HG02623 (cell line): ENCODE data around the gene FAM89A.
"Not testable (repeated sequence)": the region's sequence is repeated elsewhere in the genome, so short reads cannot be mapped to it uniquely, and the experiment has no call there.

Source experiments
- ATAC-seq: cut with Tn5 transposase; IDR thresholded peaks from one replicate; pipeline ENCODE4 v1.9.1; 2021; ENCODE audit warnings: moderate library complexity; ENCODE audit not compliant: unreplicated experiment

Gene FAM89A

DNA sequence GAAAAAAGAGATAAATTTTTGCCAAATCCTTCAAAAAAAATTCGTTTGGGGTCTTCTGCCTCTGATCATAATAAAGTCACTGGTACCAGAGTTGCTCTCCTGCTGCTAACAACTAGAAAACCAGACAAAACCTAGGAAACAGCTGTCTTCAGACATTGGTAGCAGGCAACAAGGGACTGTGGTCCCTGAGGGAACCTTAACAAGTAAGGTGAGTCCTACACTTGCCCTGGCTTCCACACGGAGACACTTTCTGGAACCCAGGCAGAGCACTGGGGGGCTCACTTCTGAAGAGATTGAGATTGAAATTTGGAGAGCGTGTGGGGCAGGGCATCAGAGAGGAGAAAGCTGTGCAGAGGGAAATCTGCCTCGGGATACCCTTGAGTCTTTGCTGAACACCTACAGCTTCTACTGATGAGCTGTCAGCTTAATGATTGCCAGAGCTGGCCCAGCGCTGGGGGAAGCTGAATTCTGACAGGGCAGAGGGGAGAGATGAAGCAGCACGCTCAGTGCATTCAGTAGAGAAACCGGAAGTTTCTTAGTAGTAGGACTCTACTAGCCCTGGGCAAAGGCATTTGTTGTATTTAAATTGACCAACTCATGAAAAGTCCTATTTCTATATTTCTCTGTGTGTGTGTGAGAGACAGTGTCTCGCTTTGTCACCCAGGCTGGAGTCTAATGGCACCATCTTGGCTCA, 18.5 kb upstream of the FAM89A start:
- no peak for ATAC-seq

GRCh38 chr1:231057410-231057809, 17.4 kb upstream of the FAM89A start:
- ATAC-seq = no peak

- no peak for ATAC-seq
Observed at GRCh38 chr1:231055271-231055670, 15.2 kb upstream of the FAM89A start.

DNA sequence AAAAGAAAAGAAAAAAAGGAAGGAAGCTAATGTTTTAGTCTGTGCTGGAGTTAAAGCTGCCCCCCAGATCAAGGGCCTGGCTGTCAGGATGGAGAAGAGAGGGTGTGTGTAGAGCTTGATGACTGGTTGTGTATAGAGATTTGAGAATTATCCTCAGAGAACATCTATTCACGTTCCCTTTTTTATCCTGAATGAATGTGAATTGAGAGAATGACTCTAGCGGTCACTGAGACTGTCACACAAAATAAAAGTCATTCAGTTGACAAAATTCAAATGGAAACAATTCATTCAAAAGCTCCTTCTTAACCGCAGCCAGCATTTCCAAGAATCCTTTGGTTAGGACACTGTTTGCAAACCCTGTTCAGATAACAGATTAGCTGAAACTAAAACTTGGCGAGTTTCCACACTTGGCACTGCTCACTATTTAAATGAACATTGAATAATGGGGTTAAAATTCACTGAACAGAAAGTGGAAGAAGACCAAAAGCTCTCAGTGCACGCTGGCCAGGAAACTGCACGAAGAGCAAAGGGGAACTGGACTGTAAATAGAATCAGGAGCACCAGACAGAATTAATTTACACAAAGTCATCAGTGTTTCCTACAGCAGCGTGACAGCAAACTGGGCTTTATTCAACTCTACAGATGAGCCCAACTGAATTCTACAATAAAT, 13.6 kb upstream of the FAM89A start:
- peak; percentile 63 for ATAC-seq

DNA sequence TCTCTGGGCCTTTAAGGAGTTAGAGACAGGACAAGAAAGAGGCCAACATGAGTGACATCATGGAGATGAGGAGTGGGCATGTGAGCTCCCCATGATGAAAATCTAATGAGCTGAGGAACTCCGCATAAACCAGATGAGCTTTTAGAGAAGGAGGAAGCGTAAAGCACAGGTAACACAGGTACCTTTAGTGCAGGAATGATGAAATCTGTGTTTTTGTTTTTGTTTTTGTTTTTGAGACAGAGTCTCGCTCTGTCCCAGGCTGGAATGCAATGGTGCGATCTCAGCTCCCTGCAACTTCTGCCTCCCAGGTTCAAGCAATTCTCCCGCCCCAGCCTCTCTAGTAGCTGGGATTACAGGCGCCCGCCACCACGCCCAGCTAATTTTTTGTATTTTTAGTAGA, 12.7 kb upstream of the FAM89A start:
- no peak for ATAC-seq

DNA sequence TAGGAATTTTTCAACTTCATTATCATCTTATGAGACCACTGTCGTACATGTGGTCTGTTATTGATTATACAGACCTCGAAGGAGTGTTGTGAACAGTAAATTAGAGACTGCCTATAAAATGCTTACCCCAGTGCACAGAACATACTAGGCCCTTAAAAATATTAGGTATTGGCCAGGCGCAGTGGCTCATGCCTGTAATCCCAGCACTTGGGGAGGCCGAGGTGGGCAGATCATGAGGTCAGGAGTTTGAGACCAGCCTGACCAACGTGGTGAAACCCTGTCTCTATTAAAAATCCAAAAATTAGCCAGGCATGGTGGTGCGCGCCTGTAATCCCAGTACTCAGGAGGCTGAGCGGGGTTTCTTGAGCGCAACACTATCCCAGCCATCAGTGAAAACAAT, 10.9 kb upstream of the FAM89A start:
- not testable (repeated sequence) for ATAC-seq

GRCh38 chr1:231050395-231050794, 10.3 kb upstream of the FAM89A start:
- ATAC-seq = no peak

DNA sequence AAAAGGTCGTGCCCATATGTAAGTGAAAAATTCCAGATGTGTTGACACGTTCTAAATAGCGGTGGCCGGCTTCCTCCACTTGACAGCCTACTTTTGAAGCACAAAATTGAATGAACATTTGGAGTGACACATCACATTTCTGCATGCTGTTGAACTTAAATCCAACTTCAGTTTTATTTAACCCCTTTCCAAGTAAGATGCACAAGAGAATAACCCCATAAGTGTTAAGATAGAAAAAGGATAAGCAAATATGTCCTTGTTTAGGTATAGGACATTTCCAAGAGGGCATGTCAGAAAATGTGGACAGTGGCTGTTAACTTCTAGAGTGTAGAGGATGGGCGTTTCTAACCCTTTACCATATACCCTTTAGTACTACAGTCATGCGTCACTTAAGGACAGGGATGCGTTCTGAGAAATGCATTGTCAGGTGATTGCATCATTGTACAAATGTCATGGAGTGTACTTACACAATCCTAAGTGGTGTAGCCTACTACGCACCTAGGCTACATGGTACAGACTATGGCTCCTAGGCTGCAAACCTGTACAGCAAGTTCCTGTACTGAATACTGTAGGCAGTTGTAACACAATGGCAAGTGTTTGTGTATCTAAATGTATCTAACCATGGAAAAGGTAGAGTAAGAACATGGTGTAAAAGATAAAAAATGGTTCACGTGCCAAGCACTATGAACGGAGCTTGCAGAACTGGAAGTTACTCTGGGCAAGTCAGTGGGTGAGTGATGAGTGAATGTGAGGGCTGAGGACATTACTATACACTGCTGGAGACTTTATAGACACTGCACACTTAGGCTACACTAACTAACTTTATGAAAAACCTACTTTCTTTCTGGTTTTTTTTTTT, 9.3 kb upstream of the FAM89A start:
- no peak for ATAC-seq

DNA sequence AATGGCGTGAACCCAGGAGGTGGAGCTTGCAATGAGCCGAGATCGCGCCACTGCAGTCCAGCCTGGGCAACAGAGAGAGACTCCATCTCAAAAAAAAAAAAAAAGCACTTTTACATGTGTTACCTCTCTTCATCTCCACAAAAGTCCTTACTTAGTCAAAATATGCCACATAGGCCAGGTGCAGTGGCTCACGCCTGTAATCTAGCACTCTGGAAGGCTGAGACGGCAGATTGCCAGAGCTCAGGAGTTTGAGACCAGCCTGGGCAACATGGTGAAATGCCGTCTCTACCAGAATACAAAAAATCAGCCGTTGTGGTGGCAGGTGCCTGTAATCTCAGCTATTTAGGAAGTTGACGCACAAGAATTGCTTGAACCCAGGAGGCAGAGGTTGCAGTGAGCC, 8.4 kb upstream of the FAM89A start:
- ATAC-seq = not testable (repeated sequence)

DNA sequence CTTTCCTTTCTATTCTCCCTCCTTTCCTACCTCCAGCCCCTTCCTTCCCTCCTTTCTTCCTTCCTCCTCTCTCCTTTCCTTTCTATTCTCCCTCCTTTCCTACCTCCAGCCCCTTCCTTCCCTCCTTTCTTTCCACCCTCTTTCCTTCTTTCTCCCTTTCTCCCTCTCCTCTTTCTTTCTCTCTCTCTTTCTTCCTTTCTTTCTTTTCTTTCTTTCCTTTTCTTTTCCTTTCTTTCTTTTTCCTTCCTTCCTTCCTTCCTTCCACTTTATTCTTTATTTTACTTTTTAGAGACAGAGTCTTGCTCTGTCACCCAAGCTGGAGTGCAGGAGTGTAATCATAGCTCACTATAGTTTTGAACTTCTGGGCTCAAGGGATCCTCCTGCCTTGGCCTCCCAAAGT, 7.5 kb upstream of the FAM89A start:
- not testable (repeated sequence) for ATAC-seq

DNA sequence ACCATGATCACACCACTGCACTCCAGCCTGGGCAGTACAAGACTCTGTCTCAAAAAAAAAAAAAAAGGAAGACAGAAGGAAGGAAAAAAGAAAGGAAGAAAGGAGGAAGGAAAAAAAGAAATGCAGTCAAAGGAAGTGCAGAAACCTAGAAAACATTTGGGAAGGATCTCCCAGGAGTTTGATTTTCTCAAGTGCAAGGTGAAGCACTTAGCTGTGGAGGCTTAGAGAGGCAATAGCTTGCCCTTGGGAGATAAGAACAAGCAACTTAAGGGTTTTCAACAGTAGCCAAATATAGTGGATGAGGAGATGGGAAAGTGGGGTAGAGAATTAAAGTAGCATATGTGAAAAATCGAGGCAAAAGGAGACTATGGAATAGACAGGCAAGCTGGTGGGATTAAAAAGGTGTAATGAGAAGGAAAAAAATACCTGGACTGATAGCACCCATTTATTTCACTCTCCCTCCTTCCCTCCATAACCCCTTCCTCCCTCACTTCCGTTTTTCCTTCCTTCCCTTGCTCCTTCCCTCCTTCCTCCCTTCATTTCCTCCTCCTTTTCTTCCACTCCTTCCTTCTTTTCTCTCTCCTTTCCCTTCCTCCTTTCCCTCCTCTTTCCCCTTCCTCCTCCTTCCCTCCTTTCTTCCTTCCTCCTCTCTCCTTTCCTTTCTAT, 6.8 kb upstream of the FAM89A start:
- no peak for ATAC-seq

- ATAC-seq = not testable (repeated sequence)
Observed at GRCh38 chr1:231045921-231046729, 6.1 kb upstream of the FAM89A start.

- no peak for ATAC-seq
Observed at GRCh38 chr1:231045286-231045685, 5.2 kb upstream of the FAM89A start.

- no peak for ATAC-seq
Observed at GRCh38 chr1:231044588-231044987, 4.5 kb upstream of the FAM89A start.

GRCh38 chr1:231041719-231042261, 1.7 kb upstream of the FAM89A start:
- no peak for ATAC-seq

GRCh38 chr1:231040800-231041718, 1.0 kb upstream of the FAM89A start:
- no peak for ATAC-seq

- peak; percentile 25 for ATAC-seq
Observed at GRCh38 chr1:231039161-231040018, 664 bp downstream of the FAM89A start.
